ENCODE data around the gene PCSK5.

- TF ChIP-seq ZBTB33 (IDR thresholded peaks at IDR 0.05; ENCODE audit: extremely low read depth, insufficient replicate concordance, low read length) (no peak), POLR2A (IDR thresholded peaks at IDR 0.05; ENCODE audit: borderline replicate concordance, extremely low read depth, insufficient read depth, insufficient read length) (no peak)
Measured at GRCh38 chr9:75956161-75956560, 65.7 kb downstream of the PCSK5 start.
